IPS DF 19.7 (cell line): ENCODE measurements around the gene SLC39A5.

Source experiments
- DNase-seq: peaks from one replicate; pipeline ENCODE4 v3.0.0-alpha.2; 2013; ENCODE audit warnings: low read depth, low spot score

Gene SLC39A5

DNA sequence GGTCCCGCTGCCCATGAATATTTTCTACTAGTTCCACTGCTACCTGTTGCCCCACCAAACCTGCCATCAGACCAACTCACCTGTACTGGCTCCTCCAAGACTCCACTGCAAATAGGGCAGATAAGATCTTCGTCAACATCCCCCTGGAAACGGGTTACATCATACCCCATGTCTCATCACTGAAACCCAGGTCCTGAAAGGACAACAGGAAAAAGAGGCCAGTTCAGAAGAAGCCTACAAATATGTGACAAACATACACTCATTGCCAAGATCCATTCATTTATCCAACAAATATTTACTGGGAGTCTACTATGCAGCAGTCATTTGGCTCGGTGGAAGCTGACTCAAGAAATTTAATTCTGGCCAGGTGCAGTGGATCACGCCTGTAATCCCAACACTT is 16.0 kb upstream of the SLC39A5 start:
- no peak for DNase-seq

DNA sequence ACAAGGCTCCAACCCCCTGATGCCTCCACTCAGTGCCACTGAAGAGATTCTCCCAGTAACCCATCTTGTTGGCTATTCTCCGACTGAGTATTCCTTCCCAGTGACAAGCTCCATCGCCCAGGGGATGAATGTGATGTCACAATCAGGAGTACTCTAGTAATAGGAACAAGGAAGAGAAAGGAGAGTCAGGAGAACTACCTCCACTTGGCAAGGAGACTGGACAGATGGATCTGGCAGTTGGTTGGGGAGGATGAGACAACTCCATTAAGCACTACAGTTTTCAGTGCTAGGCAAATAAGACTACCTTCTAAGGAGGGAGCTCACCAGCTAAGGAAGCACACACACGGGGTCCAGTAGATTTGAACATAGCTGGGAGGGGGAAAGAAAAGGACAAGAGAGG is 13.4 kb upstream of the SLC39A5 start:
- DNase-seq: no peak

DNA sequence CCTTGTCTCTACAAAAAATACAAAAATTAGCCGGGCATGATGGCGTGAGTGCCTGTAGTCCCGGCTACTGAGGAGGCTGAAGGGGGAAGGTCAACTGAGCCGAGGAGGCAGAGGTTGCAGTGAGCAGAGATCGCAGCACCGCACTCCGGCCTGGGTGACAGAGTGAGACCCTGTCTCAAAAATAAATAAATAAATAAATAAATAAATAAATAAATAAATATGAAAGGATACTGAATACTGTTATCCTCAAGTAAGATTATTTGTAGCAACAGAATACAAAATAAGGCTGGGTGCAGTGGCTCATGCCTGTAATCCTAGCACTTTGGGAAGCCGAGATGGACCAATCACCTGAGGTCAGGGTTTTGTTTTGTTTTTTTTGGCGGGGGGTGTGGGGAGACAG is 10.0 kb upstream of the SLC39A5 start:
- DNase-seq: no peak

DNA sequence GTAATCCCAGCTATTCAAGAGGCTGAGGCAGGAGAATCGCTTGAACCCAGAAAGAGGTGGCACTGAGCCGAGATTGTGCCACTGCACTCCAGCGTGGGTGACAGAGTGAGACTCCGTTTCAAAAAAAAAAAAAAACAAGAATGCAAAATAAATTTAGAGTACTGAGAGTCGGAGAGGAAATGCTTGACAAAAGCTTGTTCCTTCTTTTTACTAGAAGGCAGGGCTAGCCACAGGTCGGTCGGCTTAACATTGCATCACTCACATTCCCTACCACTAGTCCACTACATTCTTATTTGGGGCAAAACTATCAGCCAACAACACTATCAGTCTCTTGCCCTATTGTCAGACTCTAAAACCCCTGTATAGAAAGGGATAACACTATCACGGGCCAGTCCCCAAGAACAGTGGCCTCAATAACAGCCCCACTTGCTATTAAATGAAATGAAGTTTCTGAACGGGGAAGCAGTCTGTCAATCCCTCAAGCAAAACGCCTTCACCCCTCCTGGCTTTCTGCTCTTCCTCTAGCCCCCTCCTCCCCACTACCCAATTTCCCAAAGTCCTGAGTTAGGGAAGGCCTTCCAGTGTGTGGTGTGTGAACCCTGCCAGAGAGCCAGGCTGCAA is 9.1 kb upstream of the SLC39A5 start:
- no peak for DNase-seq

DNA sequence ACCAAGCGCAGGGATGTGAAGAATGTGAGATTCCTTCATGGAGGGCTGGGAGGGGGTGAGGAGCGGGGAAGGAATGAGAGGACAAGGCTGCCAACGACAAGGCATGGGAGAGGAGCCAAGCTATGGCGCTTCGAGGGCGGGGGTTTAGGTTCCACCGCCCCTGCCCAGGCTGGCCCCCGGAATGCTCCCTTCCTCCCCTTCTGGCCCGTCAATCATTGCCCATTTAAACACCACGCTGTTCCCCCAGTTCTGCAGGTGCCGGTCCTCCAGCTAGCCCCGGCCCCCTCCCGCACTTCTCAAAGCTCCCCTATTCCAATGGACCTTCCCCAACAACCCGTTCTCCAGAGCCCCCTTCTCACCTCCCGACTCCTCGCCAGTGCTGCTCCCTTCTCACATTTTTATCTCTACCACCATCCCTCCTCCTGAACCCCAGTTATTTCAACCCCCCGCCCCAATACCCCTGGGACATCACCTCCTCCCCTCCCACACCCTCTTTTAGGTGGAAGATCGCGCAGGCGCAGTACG is 8.6 kb upstream of the SLC39A5 start:
- DNase-seq: no peak

DNA sequence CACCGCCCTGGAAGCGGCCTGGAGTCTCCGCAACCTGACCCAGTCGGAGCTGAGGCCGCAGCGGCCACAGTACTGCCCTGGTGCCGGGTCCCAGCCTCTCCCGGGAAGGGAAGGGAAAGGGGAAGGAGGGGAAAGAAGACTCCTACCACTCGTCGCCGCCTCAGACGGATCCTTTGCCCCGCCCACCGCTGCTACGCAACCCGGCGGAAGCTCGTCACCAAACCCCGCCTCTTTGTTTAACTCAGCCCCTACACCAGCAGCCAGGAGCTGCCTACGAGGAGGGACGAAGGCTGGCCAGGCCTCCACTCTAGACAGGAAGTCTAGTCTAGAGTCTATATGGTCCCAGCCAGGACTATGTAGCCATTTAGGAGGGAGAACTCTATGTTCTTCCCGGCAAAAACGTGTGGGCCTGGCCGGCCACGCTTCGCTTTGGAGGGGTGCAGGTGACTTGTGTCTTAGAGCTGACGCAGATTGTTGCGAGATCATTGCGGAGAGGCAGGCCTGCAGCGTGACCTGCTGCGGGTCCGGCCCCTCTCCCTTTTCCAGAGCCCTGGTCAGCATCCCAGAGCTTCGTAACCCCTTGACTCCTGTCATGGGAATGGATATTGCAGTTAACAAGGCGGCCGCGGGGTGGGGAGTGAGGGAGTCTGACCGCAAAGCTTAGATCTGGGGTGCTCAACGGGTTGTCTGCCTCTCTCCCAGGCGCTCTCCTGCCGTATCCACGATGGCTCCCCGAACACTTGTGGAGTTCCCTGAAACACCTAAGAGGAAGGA is 7.9 kb upstream of the SLC39A5 start, which contains the start of gene RNF41:
Gene RNF41 (minus strand): TSS at position 166 of the 774 bp plus-strand sequence. CDS start 7,875 bp downstream, outside the sequence.
- peak; percentile 90 for DNase-seq

DNA sequence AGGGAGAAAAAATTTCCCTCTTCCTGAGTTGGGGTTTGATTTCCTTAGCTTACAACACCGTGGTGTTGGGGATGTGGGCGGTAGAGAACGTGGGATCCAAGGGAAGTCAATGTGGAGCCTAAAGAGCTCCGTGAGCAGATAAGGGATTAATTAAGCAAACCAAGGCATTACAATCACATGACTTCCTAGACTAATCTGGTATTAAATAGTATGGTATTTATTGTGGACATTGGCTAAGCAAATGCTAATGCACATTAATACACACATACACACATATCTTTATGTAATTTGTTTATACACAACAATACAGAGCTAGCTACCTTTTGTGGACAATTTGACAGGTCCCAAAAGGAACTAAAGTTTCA is 7.3 kb upstream of the SLC39A5 start:
- DNase-seq: no peak

DNA sequence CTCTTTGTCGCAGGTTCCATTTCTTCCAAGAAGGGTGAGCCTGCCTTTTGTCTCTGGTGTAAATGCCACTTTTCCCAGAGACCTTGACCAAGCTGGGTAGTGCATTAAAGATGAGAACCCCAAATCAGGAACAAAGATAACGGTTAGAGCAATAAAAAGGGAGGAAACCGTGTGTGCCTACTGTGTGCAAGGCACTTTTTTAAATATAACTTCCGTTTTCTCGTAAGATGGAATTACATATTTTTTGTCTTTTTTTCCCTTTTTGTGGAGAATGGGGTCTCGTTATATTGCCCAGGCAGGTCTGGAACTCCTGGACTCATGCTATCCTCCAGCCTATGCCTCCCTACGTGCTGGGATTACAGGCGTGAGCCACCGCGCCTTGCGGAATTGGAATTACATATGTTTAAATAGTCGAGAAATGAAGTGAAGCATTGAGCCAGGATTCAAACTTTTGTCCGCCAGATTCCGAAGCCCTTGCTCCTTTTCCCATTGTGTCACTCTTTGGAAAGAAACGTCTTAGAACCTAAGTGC is 6.2 kb upstream of the SLC39A5 start:
- DNase-seq: no peak

DNA sequence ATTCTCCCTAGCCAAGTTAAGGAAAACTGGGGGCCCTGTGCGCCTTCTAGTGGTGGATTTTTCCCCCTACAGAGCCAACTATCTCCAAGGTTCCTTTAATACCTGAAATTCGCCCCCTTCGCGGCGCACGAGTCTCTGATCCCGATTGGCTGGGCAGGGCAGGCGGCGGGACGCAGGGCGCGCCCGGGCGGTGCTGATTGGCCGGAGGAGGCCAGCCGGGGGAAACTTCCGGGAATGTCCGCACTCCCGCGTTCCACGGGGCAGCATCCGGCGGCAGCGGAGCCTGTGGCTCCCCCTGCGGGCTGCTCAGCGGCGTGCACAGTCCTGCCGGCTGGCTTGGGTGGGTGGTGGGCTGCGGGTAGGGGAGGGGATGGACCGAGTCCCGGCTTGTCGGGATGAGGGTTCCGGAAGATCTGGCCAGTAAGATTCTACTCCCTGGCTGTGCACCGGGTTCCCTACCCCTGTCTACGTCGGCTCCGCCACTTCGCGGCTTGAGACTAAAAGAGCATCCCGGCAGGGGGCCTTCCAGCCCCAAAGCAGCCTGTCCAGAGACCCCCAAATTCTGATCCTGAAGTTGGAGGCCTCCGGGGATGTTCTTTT is 5.6 kb upstream of the SLC39A5 start, which contains the start of gene NABP2:
Gene NABP2 (plus strand): TSS at position 241 of the 600 bp plus-strand sequence. CDS start 515 bp downstream, outside the sequence.
- DNase-seq: peak; percentile 92

DNA sequence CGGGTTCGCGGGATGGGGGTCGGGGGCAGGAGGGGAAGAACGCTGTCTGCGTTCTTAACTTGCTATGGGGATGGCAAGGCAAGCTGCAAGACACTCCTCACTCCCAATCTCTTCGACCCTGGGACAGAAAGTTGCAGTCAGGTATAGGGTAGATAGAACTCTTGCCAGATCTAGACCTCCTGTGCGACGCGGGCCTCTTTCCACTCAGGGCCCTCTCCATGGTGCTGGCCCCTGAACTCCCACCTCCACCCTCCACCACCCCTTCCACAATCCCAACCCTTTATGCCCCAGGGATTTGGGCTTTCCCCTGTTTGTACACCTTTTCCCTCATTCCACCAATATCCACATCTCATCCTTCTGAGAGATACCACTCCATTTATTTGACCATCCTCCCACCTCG is 4.9 kb upstream of the SLC39A5 start:
- no peak for DNase-seq

DNA sequence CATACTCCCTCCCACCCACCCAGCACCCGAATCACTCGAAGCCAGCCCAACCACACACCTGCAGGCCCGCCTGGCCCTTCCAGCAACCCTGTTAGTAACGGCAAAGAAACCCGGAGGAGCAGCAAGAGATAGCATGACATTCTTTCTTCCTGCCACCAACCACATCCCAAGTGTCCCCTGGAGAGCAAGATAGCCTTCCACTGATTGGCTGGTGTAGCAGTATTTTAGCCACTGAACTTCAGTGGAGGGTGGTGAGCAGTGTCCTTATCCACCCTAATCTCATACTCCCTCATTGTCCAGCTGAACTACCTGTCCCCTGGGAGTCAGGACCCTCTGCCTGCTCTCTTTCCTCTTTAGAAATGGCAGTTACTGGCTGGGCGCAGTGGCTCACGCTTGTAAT is 769 bp upstream of the SLC39A5 start:
- DNase-seq: no peak

DNA sequence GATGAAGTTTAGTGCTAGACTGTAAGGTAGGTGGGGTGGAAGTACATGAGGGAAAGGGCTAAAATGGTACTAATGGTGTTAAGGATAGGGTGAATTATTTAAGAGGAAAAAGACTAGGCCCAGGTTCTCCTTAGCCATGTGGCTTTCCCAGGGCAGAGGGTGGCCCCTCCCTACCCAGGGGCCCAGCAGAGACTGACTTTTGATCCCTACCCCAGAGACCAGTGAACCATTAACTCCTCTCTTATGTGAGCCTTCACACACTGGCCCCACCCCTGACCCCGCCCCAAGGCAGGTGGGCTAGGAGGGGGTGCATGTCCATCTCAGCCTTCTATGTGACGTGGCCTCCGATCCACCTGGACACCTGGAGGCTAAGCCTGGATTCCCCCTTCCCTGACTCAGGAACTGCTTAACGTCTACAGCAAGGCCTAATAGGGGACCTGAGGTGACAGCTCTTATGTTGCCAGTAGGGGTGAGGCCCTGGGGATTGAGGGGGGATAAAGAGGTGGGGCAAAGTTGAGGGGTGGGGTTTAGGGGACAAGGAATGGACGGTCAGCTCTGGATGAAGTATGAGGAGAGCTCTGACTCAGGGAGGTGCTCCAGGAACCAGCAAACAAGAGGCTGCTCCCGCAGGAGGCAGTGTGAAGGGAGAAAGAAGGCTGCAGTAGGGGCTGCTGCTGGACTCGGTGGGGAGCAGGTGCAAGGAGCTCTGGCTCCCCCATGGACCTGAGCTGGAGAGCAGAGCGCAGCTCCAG is 757 bp downstream of the SLC39A5 start:
- DNase-seq: no peak

DNA sequence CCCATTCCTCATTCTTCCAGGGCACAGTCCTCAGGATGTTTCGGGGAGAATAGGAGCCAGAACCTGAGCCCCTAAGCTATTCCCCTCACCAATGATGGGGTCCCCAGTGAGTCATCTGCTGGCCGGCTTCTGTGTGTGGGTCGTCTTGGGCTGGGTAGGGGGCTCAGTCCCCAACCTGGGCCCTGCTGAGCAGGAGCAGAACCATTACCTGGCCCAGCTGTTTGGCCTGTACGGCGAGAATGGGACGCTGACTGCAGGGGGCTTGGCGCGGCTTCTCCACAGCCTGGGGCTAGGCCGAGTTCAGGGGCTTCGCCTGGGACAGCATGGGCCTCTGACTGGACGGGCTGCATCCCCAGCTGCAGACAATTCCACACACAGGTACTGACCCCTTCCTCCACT is 1.3 kb downstream of the SLC39A5 start:
- no peak for DNase-seq

DNA sequence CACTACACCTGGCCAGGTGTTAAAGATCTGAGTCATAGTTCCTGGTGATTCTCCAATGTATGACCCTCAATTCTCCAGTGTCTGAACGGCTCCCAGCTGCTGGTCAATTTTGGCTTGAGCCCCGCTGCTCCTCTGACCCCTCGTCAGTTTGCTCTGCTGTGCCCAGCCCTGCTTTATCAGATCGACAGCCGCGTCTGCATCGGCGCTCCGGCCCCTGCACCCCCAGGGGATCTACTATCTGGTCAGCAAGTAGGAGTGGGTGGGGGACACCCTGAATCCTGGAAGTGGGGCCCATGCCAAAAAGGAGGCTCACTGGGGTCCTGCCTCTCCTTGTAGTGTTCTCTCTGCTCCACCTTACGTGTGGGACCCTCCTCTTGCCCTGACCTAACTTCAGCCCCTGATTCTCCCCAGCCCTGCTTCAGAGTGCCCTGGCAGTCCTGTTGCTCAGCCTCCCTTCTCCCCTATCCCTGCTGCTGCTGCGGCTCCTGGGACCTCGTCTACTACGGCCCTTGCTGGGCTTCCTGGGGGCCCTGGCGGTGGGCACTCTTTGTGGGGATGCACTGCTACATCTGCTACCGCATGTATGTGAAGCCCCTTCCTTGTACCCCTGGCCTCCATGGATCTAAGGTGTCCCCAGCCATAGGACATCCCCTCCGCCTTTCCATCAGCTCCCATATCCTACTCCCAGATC is 5.0 kb downstream of the SLC39A5 start:
- DNase-seq: no peak

DNA sequence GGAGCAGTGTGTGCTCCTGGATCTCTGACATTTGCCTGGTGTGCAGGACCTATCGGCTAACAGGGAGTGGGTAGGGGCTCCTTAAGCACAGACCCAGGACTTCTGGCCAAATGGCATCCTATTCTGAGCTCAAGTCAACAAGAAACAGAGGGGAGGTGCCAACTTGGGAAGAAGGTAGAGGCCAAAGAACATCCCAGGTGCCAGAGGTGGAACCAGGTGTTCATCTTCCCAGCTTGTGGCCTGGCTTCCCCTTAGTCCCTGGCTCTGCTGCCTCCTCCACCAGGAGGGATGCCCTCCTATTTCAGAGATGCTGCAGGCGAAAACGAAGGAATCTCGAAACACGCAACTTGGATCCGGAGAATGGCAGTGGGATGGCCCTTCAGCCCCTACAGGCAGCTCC is 6.2 kb downstream of the SLC39A5 start:
- no peak for DNase-seq

DNA sequence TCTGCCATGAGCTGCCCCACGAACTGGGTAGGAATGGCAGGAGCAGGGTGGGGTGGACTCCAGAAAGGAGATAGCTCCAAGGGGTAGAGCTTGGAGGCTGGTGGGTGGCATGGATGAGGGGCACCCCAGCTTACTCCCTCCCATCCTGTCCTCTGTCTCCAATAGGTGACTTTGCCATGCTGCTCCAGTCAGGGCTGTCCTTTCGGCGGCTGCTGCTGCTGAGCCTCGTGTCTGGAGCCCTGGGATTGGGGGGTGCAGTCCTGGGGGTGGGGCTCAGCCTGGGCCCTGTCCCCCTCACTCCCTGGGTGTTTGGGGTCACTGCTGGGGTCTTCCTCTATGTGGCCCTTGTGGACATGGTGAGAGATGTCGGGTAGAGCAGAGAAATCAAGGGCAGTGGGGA is 7.1 kb downstream of the SLC39A5 start:
- DNase-seq: no peak

DNA sequence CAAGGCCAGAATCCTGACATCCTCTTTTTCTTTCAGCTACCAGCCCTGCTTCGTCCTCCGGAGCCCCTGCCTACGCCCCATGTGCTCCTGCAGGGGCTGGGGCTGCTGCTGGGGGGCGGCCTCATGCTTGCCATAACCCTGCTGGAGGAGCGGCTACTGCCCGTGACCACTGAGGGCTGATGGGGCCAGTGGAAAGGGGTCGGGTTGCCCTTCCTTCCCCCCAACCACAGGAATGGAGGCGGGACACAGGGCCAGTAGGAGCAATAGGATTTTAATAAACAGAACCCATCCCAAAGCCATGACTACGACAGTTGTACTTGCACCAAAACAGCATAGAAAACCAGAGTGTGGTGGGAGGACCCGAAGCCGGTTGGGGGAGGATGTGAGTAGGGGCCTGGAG is 7.7 kb downstream of the SLC39A5 start:
- DNase-seq: no peak

DNA sequence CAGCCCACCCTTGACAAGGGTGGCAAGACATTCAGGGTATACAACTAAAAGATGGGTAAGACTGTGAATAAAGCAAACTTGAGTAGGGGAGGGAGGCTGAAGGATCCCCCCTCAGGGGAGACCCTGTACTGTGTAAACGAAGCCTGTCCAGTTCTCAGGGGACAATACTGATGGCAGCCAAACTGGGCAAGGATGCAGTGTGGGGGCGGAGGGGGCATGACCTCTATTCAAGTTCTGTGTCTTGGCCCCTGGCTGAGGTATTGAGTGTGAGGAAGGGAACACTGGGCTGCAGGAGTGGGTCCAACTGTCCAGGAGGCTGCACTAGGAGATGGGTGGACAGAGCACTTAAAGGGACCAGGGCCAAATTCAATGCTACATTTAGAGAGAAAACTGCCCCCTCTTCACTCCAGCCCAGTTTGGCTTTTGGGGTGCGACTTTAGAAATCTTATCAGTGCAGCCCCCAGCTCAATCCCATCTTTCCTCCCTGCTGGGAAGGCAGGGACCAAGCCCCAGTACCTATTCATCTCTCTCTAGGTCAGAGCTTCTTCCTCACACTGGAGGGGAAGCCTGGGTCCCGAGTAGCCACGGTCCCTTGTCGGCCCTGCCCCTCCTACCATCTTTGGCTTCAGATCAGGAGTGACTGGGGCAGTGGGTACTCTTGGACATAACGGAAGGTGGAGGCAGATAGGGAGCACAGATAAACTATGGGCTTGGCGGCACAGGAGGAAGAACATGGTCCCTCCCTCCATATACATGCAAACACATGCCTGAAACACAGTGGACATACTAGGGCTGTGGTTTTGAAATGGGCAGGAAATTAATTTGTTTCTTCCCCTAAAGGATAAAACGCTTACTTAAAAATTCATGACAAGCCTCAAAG is 11.8 kb downstream of the SLC39A5 start:
- DNase-seq: no peak

DNA sequence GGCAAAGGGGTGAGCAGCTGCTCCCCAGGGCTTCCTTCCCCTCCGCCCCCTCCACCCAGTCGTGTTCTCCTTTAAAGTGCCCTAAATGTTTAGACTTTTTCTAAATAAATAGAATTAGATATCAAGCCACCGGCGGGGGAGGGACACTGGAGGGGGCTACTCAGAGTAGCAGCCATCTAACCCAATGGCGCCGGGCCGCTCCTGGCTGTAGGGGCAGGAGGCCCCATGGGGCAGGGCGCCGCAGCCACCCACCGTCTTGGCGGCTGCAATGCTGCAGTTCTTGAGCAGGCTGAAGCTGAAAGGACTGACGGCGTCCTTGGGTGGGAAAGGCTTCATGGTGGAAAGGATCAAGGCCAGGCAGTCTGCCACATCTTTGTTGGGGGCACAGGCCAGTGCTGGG is 13.1 kb downstream of the SLC39A5 start:
- DNase-seq: no peak

DNA sequence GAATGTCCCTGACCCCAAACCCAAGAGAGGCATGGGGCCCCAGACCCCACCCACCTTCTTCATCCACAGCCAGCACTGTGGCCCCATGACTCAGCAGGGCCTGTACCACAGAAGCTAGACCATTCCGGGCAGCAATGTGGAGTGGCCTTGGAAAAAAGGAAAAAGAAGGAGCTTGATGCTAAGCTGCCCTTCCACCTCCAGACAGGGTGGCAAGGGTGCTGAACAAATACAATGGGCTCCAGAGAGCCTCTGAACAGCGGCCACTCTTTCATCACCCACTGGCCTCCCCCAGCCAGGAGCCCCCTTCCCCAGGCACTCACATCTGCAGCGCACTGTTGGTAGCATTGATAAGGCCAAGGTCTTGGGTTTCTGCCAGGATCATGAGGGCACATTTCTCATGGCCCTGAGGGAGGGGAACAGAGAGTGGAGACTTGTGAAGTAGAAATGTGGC is 13.9 kb downstream of the SLC39A5 start:
- DNase-seq: no peak
